Skin epidermis (tissue), 12 donors: ENCODE results near the gene APOE.
"Not testable (repeated sequence)": the region's sequence is repeated elsewhere in the genome, so short reads cannot be mapped to it uniquely, and the experiment has no call there.

Source experiments
- H3K27ac ChIP-seq, 21 experiments: fragments of 200-600 bp; sonication (generic) in 11 of 21; one replicate each; pipeline ENCODE4 v1.5.0; 2020; ENCODE audit warnings: mild to moderate bottlenecking in 3 of 21, inconsistent platforms in 2 of 21, moderate library complexity in 2 of 21
- H3K4me3 ChIP-seq, 7 experiments: fragments of 200-600 bp; sonication (generic) in 2 of 7; one replicate each; pipeline ENCODE4 v1.5.0; 2020; ENCODE audit warnings: inconsistent platforms in 2 of 7, mild to moderate bottlenecking in 2 of 7, moderate library complexity in 1 of 7

The APOE gene

DNA sequence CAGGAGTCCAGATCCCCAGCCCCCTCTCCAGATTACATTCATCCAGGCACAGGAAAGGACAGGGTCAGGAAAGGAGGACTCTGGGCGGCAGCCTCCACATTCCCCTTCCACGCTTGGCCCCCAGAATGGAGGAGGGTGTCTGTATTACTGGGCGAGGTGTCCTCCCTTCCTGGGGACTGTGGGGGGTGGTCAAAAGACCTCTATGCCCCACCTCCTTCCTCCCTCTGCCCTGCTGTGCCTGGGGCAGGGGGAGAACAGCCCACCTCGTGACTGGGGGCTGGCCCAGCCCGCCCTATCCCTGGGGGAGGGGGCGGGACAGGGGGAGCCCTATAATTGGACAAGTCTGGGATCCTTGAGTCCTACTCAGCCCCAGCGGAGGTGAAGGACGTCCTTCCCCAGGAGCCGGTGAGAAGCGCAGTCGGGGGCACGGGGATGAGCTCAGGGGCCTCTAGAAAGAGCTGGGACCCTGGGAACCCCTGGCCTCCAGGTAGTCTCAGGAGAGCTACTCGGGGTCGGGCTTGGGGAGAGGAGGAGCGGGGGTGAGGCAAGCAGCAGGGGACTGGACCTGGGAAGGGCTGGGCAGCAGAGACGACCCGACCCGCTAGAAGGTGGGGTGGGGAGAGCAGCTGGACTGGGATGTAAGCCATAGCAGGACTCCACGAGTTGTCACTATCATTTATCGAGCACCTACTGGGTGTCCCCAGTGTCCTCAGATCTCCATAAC, at the start of gene APOE:
APOE (plus strand) TSS at position 360 of the 724 bp plus-strand sequence. CDS start 829 bp downstream, outside the sequence.
- Histone ChIP-seq H3K27ac (peak within 1 kb of the TSS in 17 of 21 experiments; percentile 7 to 87 (median 54)), H3K4me3 (peak within 1 kb of the TSS; percentile 10 to 47 (median 26))

DNA sequence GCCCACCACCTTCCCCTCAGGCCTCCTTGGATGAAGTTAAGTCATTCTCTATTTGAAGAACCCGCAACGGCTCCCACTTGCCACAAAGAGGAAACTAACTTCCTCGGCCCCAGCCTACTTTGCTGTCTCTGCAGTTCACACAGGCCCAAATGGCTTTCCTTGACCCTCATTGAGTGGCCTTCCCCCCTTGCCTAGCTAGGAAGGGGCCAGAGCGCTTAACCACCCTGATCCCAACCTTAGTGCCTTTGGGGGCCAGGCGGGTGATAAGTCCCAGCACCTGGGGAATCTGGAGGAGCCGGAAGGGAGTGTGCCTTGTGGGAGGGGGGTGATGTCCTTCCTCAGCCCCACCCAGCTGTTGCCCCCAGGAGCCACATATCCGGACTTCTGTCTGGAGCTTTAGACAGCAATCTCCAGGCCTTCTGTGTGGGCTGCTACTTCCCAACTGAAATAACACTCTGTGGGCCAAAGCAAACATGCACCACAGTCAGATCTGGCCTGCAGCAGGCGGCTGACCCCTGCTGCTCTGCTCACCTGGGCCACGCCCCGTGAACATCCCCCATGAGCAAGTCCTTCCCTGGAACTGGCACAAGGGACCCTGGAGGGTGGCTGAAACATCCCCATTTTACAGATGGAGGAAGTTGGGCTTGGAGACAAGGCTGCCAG, 49.0 kb upstream of the APOE start:
- Histone ChIP-seq H3K4me3 (no peak overlapping the region), H3K27ac (peak overlapping the region in 10 of 21 experiments; percentile 16 to 66 (median 38))

DNA sequence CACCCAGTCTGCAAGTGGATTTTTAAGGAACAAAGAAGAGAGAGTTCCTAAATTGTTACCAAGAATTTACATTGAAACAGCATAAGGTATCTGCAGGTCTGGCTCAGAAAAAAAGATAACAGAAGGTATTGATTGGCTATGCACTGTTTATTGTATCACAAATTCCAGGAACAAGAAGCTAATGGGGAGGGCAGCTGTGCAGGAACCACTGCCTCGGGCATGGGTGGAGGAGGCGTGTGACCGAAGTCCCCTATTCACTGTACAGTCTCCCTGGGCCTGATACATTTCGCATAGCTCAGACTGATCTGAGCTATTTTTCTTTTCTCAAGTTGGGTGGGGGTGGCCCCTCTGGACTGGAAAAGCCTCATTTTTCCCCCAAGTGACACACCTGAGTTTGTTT, 47.8 kb upstream of the APOE start:
- Histone ChIP-seq H3K27ac (peak overlapping the region in 1 of 21 experiments; percentile 17), H3K4me3 (no peak overlapping the region)

DNA sequence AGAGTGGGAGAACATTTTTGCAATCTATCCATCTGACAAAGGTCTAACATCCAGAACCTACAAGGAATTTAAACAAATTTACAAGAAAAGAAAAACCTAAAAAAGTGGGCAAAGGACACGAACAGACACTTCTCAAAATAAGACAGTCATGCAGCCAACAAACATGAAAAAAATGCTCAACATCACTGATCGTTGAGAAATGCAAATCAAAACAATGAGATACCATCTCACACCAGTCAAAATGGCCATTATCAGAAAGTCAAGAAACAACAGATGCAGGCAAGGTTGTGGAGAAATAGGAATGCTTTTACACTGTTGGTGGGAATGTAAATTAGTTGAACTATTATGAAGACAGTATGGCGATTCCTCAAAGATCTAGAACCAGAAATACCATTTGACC, 44.0 kb upstream of the APOE start:
- not testable (repeated sequence) for H3K4me3 ChIP-seq, H3K27ac ChIP-seq

DNA sequence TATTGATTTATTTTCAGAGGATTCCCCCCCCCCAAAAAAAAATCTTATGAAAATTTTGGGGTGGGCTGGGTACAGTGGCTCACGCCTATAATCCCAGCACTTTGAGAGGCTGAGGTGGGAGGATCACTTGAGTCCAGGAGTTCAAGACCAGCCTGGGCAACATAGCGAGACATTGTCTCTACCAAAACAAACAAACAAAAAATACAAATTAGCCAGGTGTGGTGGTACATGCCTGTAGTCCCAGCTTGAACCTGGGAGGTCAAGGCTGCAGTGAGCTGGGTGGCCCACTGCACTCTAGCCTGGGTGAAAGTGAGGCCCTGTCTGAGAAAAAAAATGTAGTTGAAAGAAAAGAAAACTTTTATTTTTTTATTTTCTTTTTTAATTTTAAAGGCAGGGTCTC, 41.6 kb upstream of the APOE start:
- H3K4me3 ChIP-seq = no peak overlapping the region
- H3K27ac ChIP-seq = no peak overlapping the region

DNA sequence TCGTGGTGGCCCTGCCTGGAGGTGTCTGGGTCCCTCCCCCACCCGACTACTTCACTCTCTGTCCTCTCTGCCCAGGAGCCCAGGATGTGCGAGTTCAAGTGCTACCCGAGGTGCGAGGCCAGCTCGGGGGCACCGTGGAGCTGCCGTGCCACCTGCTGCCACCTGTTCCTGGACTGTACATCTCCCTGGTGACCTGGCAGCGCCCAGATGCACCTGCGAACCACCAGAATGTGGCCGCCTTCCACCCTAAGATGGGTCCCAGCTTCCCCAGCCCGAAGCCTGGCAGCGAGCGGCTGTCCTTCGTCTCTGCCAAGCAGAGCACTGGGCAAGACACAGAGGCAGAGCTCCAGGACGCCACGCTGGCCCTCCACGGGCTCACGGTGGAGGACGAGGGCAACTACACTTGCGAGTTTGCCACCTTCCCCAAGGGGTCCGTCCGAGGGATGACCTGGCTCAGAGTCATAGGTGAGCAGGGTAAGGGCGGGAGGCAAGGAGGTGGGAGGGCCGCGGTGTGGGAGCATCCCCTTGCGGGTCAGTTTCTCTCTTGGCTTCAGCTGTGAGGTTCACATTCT, 40.3 kb upstream of the APOE start:
- Histone ChIP-seq H3K27ac (peak overlapping the region in 1 of 21 experiments; percentile 17), H3K4me3 (no peak overlapping the region)

DNA sequence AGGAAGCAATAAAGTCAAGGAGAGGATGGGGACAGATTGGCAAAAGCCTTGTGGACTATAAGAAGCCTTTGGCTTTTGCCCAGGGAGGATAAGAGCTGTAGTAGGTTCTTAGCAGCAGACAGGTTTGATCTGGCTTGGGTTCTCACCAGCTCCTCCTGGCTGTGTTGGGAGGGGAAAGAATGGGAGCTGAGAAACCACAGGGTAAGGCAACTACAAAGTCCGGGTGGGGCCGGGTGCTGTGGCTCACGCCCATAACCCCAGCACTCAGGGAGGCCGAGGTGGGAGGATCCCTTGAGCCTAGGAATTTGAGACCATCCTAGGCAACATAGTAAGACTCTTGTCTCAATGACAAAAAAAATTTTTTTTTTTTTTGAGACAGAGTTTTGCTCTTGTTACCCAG, 38.9 kb upstream of the APOE start:
- no peak overlapping the region for H3K4me3 ChIP-seq

DNA sequence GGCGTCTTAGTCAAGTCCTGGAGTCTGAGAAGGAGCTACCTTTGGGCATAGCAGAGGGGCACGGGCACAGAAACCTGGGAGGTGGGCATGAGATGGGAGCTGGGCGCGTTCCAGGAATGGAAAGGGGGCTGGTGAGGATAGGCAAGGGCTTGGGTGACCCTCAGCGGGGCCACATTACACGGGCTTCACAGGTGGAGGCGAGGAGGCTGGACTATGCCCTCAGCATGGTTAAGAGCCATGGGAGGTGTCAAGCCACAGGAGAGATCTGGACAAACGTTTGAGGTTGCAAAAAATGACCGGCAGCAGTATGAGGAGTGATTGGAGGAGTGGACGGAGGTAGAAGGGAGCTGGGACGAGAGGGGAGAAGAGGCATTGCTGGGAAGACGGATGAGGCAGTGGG, 38.0 kb upstream of the APOE start:
- peak overlapping the region in 4 of 21 experiments; percentile 28 to 69 (median 32) for H3K27ac ChIP-seq

More for the DNA sequence above, 38.9 kb upstream of the APOE start:
- H3K27ac ChIP-seq = peak overlapping the region in 2 of 21 experiments; percentile 13 to 28

DNA sequence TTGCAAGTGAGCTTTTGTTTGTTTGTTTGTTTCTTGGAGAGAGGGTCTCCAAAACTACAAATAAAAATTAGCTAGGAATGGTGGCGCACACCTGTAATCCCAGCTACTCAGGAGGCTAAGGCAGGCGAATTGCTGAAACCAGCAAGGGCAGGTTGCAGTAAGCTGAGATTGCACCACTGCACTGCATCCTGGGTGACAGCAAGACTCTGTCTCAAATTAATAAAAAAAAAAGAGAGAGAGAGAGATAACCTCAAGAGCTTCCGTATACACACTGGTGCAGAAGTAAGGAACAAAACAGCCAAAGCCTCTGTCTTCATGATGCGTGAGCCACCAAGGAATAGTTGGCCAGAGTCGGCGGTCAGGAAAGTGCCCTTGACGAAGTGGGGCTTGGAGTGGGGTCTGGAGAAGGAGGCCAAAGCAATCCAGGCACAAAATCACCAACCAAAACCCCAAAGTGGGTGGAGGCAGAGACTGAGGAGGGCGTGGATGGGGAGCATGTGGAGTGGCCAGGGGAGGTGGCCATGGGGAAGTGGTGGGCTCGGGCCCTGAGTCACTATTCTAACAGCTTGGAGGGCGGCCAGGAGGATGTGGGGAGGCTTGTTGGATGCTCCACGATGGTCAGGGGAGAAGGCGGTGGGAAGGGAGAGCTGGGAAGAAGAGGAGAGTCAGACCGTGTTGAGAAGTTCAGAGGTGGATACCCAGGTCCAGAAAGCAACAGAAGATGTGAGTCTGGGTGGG, 35.7 kb upstream of the APOE start:
- H3K4me3 ChIP-seq = no peak overlapping the region
- peak overlapping the region in 17 of 21 experiments; percentile 14 to 78 (median 57) for H3K27ac ChIP-seq

More for the DNA sequence above, 38.0 kb upstream of the APOE start:
- H3K4me3 ChIP-seq = no peak overlapping the region

DNA sequence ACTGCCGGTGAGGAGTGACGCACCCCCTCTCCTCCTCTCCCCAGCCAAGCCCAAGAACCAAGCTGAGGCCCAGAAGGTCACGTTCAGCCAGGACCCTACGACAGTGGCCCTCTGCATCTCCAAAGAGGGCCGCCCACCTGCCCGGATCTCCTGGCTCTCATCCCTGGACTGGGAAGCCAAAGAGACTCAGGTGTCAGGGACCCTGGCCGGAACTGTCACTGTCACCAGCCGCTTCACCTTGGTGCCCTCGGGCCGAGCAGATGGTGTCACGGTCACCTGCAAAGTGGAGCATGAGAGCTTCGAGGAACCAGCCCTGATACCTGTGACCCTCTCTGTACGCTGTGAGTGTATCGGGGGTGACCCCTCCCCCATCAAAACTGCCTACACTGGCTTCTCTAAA, 33.8 kb upstream of the APOE start:
- peak overlapping the region in 1 of 21 experiments; percentile 30 for H3K27ac ChIP-seq
- H3K4me3 ChIP-seq = no peak overlapping the region

DNA sequence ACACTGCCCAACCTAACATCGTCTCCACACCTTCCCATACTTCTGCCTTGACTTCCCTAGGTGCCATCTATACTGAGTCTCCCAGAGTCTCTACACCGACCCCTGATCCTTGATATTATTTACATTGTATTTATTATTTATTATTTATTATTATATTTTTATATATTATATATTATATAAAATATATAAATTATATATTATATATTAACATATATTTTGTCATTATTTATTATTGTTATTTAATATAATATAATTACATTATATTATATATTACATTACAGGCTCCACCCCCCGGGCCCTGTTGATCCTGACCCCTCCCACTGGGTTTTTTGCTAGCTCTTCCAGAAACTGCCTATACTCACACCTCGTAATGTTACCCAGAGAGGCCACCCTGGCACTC, 32.9 kb upstream of the APOE start:
- H3K27ac ChIP-seq = no peak overlapping the region

DNA sequence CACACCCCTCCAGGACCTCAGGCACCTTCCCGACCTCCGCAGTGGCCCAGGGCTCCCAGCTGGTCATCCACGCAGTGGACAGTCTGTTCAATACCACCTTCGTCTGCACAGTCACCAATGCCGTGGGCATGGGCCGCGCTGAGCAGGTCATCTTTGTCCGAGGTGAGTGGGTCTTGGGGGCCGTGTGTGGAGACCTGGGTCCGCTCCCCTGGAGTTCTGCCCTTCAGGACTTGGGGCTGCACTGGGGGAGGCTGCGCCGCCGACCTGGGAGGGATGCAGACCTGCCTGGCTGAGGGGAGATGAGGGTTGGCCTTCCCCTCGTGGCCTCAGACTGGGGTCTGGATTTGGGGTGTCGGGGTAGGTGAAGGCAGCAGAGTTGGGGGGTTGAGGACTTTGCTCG, 31.3 kb upstream of the APOE start:
- Histone ChIP-seq H3K27ac (no peak overlapping the region), H3K4me3 (no peak overlapping the region)

More for the DNA sequence above, 32.9 kb upstream of the APOE start:
- no peak overlapping the region for H3K4me3 ChIP-seq

DNA sequence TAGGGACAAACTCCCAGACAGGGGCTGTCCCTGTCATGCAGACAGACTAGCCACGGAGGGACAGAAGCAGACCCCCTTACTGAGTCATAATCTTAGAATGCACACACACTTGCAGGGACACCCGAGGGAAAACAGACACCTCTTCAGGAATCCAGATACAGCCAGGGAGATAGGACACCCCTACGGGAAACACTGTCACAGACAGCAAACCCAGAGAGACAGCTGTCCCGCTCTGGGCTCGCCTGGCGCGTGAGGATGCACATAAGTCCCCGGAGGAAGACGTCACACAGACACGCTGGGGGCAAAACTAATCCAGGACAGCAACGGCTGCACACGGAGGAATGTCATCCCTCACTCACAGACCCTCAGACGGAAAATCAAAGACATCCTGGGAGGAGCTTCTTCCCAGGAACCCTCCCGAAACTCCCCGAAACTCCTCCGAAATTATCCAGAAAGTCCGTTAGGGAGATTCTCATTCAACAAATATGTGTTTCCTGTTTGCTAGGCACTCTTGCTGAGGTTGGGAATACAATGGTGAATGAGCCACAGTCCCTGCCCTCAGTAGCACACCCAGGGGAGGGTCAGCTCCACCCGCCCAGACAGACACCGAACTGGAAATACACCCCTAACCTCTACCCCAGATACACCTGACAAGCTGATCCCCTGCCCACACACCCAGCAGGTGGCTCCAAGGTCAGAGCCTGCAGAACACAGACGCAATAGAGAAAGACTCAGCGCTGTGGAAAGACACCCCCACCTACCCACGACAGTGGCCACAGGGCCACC, 29.7 kb upstream of the APOE start:
- Histone ChIP-seq H3K27ac (peak overlapping the region in 3 of 21 experiments; percentile 17 to 57 (median 30)), H3K4me3 (no peak overlapping the region)

DNA sequence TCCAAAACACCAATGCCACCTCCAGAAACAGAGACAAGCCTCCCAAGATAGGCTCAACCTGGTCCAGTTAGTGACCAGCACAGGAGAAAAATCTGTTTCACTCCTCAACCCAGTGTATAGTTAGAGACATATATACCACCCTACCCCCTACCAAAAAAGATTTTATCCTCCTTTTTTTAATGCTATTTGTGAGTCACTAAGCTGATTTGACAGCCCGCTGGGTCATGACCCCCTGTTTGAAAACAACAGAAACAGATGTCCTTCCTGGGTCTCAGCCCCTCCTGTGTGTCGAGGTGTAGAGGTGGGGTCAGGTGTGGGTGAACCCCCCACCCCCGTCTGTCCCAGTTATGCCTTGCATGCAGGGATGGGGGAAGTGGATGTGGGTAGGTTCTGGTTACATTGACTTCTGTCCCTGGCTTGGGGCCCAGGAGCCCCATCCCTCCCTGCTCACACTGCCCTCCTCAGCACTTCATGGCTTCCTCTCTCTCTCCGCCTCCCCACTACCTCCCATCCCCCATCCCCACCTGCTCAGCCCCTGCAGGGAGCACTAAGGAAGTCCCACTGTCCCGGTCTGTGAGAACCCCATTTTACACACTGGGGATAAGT, 28.6 kb upstream of the APOE start:
- Histone ChIP-seq H3K4me3 (no peak overlapping the region), H3K27ac (peak overlapping the region in 1 of 21 experiments; percentile 8)

DNA sequence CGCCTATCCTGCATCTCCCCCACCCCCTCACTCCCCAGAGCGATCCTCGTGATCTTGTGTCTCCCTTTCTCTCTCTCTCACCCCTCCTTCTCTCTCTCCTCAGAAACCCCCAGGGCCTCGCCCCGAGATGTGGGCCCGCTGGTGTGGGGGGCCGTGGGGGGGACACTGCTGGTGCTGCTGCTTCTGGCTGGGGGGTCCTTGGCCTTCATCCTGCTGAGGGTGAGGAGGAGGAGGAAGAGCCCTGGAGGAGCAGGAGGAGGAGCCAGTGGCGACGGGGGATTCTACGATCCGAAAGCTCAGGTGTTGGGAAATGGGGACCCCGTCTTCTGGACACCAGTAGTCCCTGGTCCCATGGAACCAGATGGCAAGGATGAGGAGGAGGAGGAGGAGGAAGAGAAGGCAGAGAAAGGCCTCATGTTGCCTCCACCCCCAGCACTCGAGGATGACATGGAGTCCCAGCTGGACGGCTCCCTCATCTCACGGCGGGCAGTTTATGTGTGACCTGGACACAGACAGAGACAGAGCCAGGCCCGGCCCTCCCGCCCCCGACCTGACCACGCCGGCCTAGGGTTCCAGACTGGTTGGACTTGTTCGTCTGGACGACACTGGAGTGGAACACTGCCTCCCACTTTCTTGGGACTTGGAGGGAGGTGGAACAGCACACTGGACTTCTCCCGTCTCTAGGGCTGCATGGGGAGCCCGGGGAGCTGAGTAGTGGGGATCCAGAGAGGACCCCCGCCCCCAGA, 27.3 kb upstream of the APOE start:
- Histone ChIP-seq H3K4me3 (no peak overlapping the region), H3K27ac (peak overlapping the region in 3 of 21 experiments; percentile 24 to 41 (median 36))

DNA sequence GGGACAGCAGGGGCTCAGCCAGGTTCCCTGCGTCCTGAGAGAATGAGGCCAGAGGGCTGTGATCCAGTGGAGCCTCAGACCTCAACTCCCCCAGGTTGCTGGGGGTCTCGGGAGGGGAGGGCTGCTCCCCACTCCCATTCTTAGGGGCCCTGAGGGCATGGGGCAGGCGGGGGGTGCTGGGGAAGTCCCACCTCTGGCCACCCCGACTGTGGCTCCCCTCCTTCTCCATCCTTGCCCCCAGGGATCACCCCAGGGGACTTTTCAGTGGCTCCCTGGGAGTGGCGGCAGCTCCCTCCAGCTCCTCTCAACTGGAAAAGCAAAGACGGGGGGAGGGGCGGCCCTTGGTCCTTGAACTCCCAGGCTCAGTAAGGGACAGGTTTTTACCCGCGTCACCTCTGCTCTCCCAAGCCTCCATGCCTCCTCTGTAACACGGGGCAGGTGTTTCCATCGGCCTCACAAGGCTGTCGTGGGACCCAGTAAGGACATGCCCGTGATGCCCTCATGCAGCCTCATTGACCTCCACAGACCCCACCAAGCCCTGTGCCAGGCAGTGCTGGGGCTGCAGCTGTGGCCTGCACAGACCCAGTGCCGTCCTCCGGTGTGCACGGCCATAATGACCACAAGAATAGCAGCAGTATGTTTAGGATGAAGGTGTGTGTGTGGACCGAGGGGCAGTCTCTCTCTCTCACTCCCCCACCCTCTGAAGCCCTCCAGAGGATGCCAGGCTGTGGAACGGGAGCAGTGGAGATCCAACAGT, 26.1 kb upstream of the APOE start:
- no peak overlapping the region for H3K4me3 ChIP-seq
- peak overlapping the region in 3 of 21 experiments; percentile 0 to 24 (median 12) for H3K27ac ChIP-seq

DNA sequence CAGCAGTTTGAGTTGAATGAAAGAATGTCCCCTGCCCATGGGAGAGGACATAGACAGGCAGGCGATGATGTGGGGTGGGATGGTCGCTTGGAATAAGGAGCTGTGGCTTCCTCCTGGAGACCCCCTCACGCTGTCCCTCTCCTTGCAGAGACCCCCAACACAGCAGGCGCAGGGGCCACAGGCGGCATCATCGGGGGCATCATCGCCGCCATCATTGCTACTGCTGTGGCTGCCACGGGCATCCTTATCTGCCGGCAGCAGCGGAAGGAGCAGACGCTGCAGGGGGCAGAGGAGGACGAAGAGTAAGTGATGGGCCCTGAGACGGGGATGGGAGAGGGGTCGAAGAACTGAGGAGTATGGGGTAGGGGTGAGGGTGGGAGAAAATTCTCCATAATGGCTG, 23.5 kb upstream of the APOE start:
- Histone ChIP-seq H3K27ac (no peak overlapping the region), H3K4me3 (no peak overlapping the region)
